ENCODE results near the gene ANKRD11. TPM values are rescaled to one million over a fixed set of nuclear protein-coding genes. Genes with fewer than 3 reads are reported as not detected.

ANKRD11 gene
- 100 to 1,000 TPM; 144 to 145 TPM for total RNA-seq

DNA sequence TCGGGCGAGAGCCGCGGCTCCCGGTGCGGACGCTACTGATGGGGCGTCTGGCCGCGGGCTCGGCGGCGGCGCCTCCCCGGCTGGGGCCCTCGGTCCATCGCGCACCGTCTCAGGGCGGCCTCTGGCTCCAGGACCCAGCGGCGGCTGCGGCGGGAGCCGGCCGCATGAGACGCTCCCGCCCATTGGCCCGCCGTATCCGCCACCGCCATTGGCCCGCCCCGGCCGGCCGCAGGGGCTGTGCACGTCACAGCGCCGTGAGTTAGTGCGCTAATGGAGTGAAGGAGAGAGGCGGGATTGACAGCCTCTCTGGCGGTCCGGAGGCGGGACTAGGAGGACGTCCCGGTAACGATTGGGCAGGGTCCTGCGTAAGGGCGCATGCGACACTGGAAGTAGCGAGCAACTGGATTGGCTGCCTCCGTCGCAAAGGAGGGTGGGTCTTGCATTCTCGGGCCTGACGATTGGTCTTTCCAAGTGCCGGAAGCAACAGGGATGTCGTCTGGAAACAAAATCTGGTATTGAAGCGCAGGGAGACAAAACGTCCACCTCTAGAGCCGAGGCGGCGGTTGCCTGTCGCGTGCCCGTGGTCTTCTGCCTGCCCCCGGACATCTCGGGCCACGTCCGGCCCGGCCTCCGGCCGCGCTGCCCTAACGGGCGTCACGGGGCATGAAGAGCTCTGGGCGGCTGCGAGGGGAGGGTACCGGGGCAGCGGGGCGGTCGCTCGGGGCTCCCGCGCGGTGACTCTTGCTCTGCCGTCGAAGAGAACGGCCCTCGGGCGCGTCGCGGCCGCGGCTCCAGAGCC lies at the start of gene ANKRD11:
Gene ANKRD11 (minus strand): TSS at position 123 of the 799 bp plus-strand sequence. CDS start 173,542 bp downstream, outside the sequence.
- H3K4me1 Mint-ChIP-seq, result peaks cover 43% of the 10 kb centered on the region
- ChIA-PET CTCF (no interaction called here), POLR2A (interaction anchor here (0.7 kb wide), 1 partner anchor 56 kb away, joined by 4 read pairs; no protein-coding TSS in a partner anchor)
- H3K36me3 Mint-ChIP-seq (ENCODE audit: low read depth), result peaks cover 20% of the 10 kb centered on the region
- intact Hi-C loops (cut with DNase I, micrococcal nuclease), result loop anchor here (1.0 to 5.0 kb wide), 12 partner anchors 15 to 687 kb away; partner anchors contain the start of genes APRT (in 1 of the 2), CDT1 (in 1 of the 2), FANCA (in 1 of the 2) and RPL13 (in 1 of the 2)
- peak within 1 kb of the TSS; percentile 87 for H3K4me3 Mint-ChIP-seq
- peak within 1 kb of the TSS; percentile 92 for H3K27ac Mint-ChIP-seq
- DNase-seq, result peak; percentile 99
- H3K27me3 Mint-ChIP-seq, result no peaks in the 10 kb centered on the region
- H3K9me3 Mint-ChIP-seq (ENCODE audit: low read depth), result no peaks in the 10 kb centered on the region
- ATAC-seq, result peak; percentile 93

DNA sequence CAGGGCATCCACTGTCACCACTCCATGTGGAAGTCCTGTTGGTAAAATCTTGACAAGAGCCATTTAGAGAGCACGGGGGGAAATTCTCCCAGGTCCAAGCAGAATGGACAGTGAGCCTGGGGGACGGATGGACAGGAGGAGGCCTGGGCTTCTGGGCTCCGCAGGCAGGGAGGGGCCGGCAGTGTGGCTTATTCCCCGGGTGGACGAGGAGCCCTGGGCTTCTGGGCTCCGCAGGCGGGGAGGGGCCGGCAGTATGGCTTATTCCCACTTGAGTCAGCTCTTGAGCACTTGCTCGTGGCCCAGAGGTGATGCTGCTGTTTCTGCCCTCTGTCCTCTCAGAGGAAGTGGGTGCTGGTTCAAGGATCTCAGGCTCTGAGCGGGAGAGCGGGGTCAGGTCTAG lies 47.9 kb upstream of the ANKRD11 start:
- ChIA-PET POLR2A (no interaction called here), CTCF (no interaction called here)
- Mint-ChIP-seq H3K27ac (no peak overlapping the region), H3K4me3 (no peak overlapping the region), H3K9me3 (ENCODE audit: low read depth) (no peaks in the 10 kb centered on the region), H3K36me3 (ENCODE audit: low read depth) (peaks cover 29% of the 10 kb centered on the region), H3K4me1 (peaks cover 25% of the 10 kb centered on the region), H3K27me3 (no peaks in the 10 kb centered on the region)
- no peak for ATAC-seq
- DNase-seq, result no peak
- intact Hi-C loops (cut with DNase I, micrococcal nuclease), result no loop called here

DNA sequence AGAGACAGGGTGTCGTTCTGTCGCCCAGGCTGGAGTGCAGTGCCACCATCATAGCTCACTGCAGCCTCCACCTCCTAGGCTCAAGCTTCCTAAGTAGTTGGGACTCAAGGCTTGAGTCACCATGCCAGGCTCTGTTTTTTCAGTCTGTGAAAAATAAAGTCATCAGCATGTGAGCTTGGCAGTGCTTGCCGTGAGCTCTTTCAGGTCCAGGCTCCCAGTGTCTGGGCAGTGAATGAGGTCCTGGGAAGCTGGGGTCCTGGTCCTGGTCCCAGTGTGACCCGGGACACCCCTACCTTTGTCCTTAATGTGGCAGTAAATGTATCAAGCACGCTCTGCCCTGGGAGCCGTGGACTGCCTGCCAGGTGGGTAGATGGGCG lies 47.2 kb upstream of the ANKRD11 start:
- no peaks in the 10 kb centered on the region for H3K27me3 Mint-ChIP-seq
- H3K36me3 Mint-ChIP-seq (ENCODE audit: low read depth), result peaks cover 34% of the 10 kb centered on the region
- DNase-seq, result no peak
- H3K9me3 Mint-ChIP-seq (ENCODE audit: low read depth), result no peaks in the 10 kb centered on the region
- ChIA-PET POLR2A (no interaction called here), CTCF (interaction anchor here (0.5 kb wide), 2 partner anchors 19 to 20 kb away, joined by 3 read pairs; no protein-coding TSS in a partner anchor)
- no peak overlapping the region for H3K27ac Mint-ChIP-seq
- ATAC-seq, result no peak
- H3K4me3 Mint-ChIP-seq, result no peak overlapping the region
- peaks cover 25% of the 10 kb centered on the region for H3K4me1 Mint-ChIP-seq
- intact Hi-C loops (cut with DNase I, micrococcal nuclease), result no loop called here

DNA sequence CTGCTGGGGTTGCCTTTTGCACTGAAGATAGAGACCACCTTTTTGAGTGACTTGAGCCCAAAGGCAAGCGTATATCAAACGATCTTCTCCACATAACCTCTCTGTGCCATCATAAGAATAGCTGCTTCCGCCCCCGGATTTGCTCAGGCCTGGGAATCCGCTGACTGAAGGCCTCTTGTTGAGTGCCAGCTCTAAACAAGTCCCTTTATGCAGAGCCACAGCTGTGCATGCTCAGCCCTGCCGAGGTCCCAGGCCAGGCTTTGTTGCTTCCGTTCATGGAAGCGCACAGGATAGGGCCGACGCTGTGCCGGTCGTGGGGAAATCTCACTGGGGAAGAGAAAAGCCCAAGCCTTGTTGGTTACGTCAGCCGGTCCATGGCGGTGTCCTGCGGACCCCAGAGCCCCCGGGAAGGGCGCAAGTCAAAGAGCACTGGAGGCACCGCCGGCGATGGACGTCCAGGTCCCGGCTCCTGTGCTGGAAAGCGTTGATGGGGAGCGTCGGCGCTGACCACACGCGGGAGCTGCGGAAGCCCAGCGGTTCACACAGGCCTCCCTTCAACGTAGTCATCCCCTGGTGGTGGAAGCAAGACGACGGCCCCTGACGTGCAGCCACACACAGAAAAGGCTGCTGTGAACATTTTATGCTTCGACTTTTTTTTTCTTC lies 46.7 kb upstream of the ANKRD11 start:
- intact Hi-C loops (cut with DNase I, micrococcal nuclease), result no loop called here
- no peaks in the 10 kb centered on the region for H3K9me3 Mint-ChIP-seq (ENCODE audit: low read depth)
- no peak for ATAC-seq
- no peaks in the 10 kb centered on the region for H3K27me3 Mint-ChIP-seq
- DNase-seq, result no peak
- H3K4me1 Mint-ChIP-seq, result peaks cover 25% of the 10 kb centered on the region
- H3K4me3 Mint-ChIP-seq, result no peak overlapping the region
- ChIA-PET POLR2A (no interaction called here), CTCF (interaction anchor here (0.5 kb wide), 1 partner anchor 21 kb away, joined by 3 read pairs; no protein-coding TSS in a partner anchor)
- H3K27ac Mint-ChIP-seq, result no peak overlapping the region
- peaks cover 39% of the 10 kb centered on the region for H3K36me3 Mint-ChIP-seq (ENCODE audit: low read depth)

DNA sequence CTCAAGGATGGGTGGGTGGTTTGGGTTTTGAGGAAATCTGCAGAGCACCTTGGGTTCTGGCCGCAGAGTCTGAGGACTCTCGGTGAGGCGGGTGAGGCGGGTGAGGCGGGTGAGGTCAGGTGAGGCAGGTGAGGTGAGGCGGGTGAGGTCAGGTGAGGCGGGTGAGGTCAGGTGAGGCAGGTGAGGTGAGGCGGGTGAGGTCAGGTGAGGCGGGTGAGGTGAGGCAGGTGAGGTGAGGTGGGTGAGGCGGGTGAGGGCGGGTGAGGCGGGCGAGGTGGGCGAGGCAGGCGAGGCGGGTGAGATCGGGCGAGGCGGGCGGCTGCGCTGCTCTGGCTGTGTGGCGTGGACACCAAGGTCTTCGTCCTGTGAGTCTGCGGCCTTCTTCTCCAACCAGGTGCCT lies 46.0 kb upstream of the ANKRD11 start:
- H3K36me3 Mint-ChIP-seq (ENCODE audit: low read depth), result peaks cover 37% of the 10 kb centered on the region

DNA sequence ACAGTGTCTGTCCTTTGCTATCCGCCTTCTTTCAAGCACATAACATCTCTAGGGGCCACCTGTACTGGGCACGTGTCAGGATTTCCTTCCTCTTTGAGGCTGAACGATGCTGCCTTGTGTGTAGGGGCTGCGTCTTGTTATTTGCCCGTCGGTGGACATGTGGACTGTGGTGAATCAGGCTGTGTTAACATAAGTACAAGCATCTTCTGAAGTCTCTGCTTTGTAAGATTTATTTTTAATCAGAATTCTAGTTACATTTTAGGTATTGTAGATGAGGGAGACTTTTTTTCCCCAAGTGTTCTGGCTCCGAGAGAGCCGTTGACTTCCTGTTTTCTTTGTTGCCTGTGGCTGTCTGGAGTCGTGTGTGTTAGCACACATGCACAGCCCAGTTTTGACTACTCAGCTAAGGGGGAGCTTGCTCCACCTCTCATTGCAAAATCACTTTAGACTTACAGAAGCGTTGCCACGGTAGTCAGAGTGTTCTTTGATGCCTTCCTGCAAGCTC lies 43.9 kb upstream of the ANKRD11 start:
- H3K27ac Mint-ChIP-seq, result peak overlapping the region; percentile 79
- H3K4me1 Mint-ChIP-seq, result peaks cover 23% of the 10 kb centered on the region
- no peaks in the 10 kb centered on the region for H3K27me3 Mint-ChIP-seq
- intact Hi-C loops (cut with DNase I, micrococcal nuclease), result no loop called here
- DNase-seq, result peak; percentile 50
- peak; percentile 90 for ATAC-seq
- peaks cover 41% of the 10 kb centered on the region for H3K36me3 Mint-ChIP-seq (ENCODE audit: low read depth)
- ChIA-PET CTCF (no interaction called here), POLR2A (interaction anchor here (0.6 kb wide), 1 partner anchor 282 kb away, joined by 4 read pairs; the partner anchor contains the start of gene FANCA)
- H3K9me3 Mint-ChIP-seq (ENCODE audit: low read depth), result no peaks in the 10 kb centered on the region
- H3K4me3 Mint-ChIP-seq, result no peak overlapping the region

More for the DNA sequence above, 46.0 kb upstream of the ANKRD11 start:
- CTCF ChIA-PET, result no interaction called here
- no peak overlapping the region for H3K27ac Mint-ChIP-seq
- POLR2A ChIA-PET, result no interaction called here
- H3K27me3 Mint-ChIP-seq, result no peaks in the 10 kb centered on the region
- H3K4me3 Mint-ChIP-seq, result no peak overlapping the region
- no peak for ATAC-seq
- H3K4me1 Mint-ChIP-seq, result peaks cover 25% of the 10 kb centered on the region
- H3K9me3 Mint-ChIP-seq (ENCODE audit: low read depth), result no peaks in the 10 kb centered on the region
- no peak for DNase-seq
- intact Hi-C loops (cut with DNase I, micrococcal nuclease), result no loop called here

DNA sequence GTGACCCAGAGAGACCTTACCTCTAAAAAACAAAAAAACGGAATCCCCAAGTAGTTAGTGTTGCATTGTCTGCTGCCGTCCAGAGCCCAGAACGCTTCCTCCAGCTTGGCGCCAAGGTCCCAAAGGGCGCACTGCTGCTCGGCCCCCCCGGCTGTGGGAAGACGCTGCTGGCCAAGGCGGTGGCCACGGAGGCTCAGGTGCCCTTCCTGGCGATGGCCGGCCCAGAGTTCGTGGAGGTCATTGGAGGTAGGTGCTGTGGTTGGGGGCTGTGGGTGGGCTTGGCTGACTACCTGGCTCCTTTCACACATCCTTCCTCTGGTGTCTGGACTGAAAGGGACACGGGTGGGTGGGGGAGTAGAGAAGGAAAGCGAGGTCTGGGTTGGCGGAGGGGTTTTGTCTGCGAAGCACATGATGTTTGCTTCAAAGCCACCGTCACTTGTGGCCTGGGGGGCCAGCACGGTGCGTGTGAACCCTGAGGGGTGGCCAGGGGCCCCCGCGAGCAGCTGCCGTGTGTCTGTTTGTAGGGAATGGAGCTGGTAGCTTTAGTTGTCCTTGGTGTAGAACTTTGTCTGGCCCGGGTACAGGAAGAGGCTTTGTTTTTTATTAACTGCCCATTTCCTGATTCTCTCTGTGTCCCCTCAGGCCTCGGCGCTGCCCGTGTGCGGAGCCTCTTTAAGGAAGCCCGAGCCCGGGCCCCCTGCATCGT lies 41.6 kb upstream of the ANKRD11 start:
- no peak for ATAC-seq
- H3K4me1 Mint-ChIP-seq, result peaks cover 23% of the 10 kb centered on the region

DNA sequence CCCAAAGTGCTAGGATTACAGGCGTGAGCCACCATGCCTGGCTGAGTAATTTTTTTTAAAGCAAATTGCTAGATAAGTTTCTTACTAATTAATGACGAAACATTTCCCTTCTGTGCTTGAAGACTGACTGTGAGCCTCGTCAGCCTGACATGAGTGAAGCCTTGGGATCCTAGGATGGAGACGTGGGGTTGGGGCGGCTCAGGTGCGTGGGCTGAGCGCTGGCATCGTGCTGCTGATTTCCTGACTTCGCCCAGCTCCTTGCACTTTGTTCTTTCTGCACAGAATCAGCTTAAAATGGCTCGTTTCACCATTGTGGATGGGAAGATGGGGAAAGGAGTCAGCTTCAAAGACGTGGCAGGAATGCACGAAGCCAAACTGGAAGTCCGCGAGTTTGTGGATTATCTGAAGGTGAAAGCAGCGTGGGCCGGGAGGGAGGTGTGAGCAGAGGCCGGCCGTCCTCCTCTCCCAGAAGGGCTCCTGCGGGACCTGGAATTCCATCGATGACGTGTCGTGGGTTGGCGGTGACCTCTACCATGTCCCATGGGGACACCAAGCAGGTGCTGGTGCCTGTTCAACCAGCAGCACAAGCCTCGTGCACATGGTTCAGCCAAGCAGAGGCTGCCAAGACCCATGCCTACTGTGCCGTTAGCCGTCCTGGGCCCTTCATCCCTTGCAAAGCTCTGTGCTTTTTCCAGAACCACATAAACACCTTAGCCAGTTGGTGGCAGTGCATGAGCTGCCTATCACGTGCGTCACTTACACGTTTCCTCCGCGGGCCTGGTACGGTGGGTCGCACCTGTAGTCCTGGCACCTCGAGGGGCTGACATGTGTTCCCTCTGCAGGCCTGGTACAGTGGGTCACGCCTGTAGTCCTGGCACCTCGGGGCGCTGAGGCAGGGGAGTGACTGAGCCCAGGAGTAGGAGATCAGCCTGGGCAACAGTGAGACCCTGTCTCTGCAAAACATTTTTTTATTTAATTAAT lies 40.3 kb upstream of the ANKRD11 start:
- Mint-ChIP-seq H3K27me3 (no peaks in the 10 kb centered on the region), H3K36me3 (ENCODE audit: low read depth) (peaks cover 55% of the 10 kb centered on the region), H3K27ac (no peak overlapping the region), H3K4me1 (peaks cover 23% of the 10 kb centered on the region), H3K9me3 (ENCODE audit: low read depth) (no peaks in the 10 kb centered on the region), H3K4me3 (no peak overlapping the region)
- DNase-seq, result no peak
- intact Hi-C loops (cut with DNase I, micrococcal nuclease), result no loop called here
- CTCF ChIA-PET, result no interaction called here
- no peak for ATAC-seq
- POLR2A ChIA-PET, result interaction anchor here (0.6 kb wide), 2 partner anchors 75 to 287 kb away, joined by 3 to 5 read pairs; no protein-coding TSS in a partner anchor

More for the DNA sequence above, 41.6 kb upstream of the ANKRD11 start:
- H3K9me3 Mint-ChIP-seq (ENCODE audit: low read depth), result no peaks in the 10 kb centered on the region
- ChIA-PET POLR2A (interaction anchor here (0.6 kb wide), 1 partner anchor 101 kb away, joined by 7 read pairs; no protein-coding TSS in a partner anchor), CTCF (interaction anchor here (0.5 kb wide), 1 partner anchor 239 kb away, joined by 4 read pairs; no protein-coding TSS in a partner anchor)
- no peak for DNase-seq
- no peaks in the 10 kb centered on the region for H3K27me3 Mint-ChIP-seq
- no peak overlapping the region for H3K4me3 Mint-ChIP-seq
- intact Hi-C loops (cut with DNase I, micrococcal nuclease), result no loop called here
- no peak overlapping the region for H3K27ac Mint-ChIP-seq
- peaks cover 52% of the 10 kb centered on the region for H3K36me3 Mint-ChIP-seq (ENCODE audit: low read depth)

DNA sequence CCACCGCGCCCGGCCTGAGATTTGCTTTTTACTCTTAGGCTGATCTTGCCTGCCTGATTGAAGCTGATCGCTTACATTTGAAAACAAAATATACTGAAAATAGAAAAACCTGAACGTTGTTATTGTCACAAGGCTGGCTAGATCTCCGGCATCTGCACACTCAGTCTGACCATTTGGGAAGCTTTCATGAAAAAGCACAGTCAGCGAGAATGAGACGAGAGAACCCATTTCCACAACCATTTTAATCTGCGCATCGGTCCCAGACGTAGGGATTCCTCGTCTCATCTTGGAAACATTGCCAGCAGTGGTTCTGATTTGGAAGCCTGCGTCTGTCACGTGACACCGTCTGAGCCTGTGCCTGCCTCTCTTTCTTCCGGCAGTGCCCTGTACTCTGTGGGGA lies 38.7 kb upstream of the ANKRD11 start:
- Mint-ChIP-seq H3K36me3 (ENCODE audit: low read depth) (peaks cover 47% of the 10 kb centered on the region), H3K27me3 (no peaks in the 10 kb centered on the region), H3K9me3 (ENCODE audit: low read depth) (no peaks in the 10 kb centered on the region), H3K27ac (no peak overlapping the region), H3K4me3 (no peak overlapping the region), H3K4me1 (peaks cover 9% of the 10 kb centered on the region)
- ChIA-PET CTCF (interaction anchor here (0.6 to 1.0 kb wide), 3 partner anchors 17 to 179 kb away, joined by 3 to 6 read pairs (median 3); no protein-coding TSS in a partner anchor), POLR2A (interaction anchor here (0.7 kb wide), 1 partner anchor 220 kb away, joined by 3 read pairs; no protein-coding TSS in a partner anchor)
- intact Hi-C loops (cut with DNase I, micrococcal nuclease), result no loop called here
- ATAC-seq, result no peak
- no peak for DNase-seq

DNA sequence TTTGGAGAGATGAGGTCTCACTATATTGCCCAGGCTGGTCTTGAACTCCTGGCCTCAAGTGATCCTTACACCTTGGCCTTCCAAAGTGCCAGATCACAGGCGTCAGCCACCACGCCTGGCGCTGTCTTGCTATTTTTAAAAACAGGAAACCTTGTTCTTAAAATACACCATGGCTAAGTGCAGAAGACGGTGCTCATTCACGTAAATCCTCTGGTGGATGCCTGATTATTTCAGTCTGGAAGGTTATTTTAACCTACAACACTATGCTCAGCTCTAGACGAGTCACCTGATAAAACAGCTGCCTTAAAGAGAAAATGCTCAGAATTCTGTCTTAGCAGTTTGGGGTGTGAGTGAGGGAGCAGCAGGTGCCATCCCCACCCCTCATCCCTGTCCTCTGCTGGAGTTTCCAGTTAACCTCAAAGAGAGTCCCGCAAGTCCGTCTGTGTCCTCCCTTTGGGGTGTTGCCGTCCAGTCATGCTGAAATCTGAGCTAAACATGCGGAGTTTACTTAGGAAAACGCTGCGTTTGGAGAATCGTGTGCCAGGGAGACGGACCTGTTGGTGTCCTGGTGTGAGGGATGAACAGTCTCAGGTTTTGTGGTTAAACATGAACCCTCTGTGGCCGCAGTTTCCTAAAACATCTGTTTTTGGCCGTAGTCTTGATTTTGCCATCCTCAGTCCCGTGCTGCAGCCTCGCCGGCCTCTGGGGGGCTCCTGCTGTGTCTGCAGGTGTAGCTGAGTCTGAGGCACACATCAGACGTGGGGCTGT lies 35.0 kb upstream of the ANKRD11 start:
- ChIA-PET POLR2A (no interaction called here), CTCF (interaction anchor here (0.7 kb wide), 1 partner anchor 115 kb away, joined by 3 read pairs; no protein-coding TSS in a partner anchor)
- Mint-ChIP-seq H3K4me1 (no peaks in the 10 kb centered on the region), H3K36me3 (ENCODE audit: low read depth) (peaks cover 42% of the 10 kb centered on the region), H3K9me3 (ENCODE audit: low read depth) (no peaks in the 10 kb centered on the region), H3K27ac (no peak overlapping the region), H3K4me3 (no peak overlapping the region), H3K27me3 (no peaks in the 10 kb centered on the region)
- ATAC-seq, result no peak
- intact Hi-C loops (cut with DNase I, micrococcal nuclease), result no loop called here
- no peak for DNase-seq

All from activated CD4-positive, alpha-beta T cell treated with anti-CD3 and anti-CD28 coated beads for 36 hours (primary cell).